ENCODE results near the gene MAG.
"Not testable (repeated sequence)": the region's sequence is repeated elsewhere in the genome, so short reads cannot be mapped to it uniquely, and the experiment has no call there.

Gene MAG

GRCh38 chr19:35281303-35281702, 10.7 kb upstream of the MAG start:
- no peak for DNase-seq (ENCODE audit: low read depth)

GRCh38 chr19:35284153-35285094, 7.5 kb upstream of the MAG start:
- no peak for DNase-seq (ENCODE audit: low read depth)

- no peak for DNase-seq (ENCODE audit: low read depth)
Observed at GRCh38 chr19:35285095-35285449, 6.9 kb upstream of the MAG start.

- DNase-seq (ENCODE audit: low read depth) = not testable (repeated sequence)
Observed at GRCh38 chr19:35285465-35285864, 6.5 kb upstream of the MAG start.

GRCh38 chr19:35286101-35286500, 5.9 kb upstream of the MAG start:
- not testable (repeated sequence) for DNase-seq (ENCODE audit: low read depth)

- DNase-seq (ENCODE audit: low read depth) = no peak
Observed at GRCh38 chr19:35287713-35288112, 4.2 kb upstream of the MAG start.

- no peak for DNase-seq (ENCODE audit: low read depth)
Observed at GRCh38 chr19:35288331-35288730, 3.6 kb upstream of the MAG start.

- DNase-seq (ENCODE audit: low read depth) = no peak
Observed at GRCh38 chr19:35288906-35289305, 3.1 kb upstream of the MAG start.

GRCh38 chr19:35290381-35291127, 1.4 kb upstream of the MAG start:
- DNase-seq (ENCODE audit: low read depth) = no peak

- DNase-seq (ENCODE audit: low read depth) = no peak
Observed at GRCh38 chr19:35291259-35291658, 702 bp upstream of the MAG start.

- DNase-seq (ENCODE audit: low read depth) = no peak
Observed at GRCh38 chr19:35292421-35293362, 731 bp downstream of the MAG start.

GRCh38 chr19:35293363-35293739, 1.4 kb downstream of the MAG start:
- DNase-seq (ENCODE audit: low read depth) = no peak

GRCh38 chr19:35293808-35294207, 1.8 kb downstream of the MAG start:
- DNase-seq (ENCODE audit: low read depth) = no peak

- DNase-seq (ENCODE audit: low read depth) = no peak
Observed at GRCh38 chr19:35294328-35294727, 2.4 kb downstream of the MAG start.

- no peak for DNase-seq (ENCODE audit: low read depth)
Observed at GRCh38 chr19:35294859-35295791, 3.2 kb downstream of the MAG start.

GRCh38 chr19:35295792-35296462, 4.0 kb downstream of the MAG start:
- no peak for DNase-seq (ENCODE audit: low read depth)

GRCh38 chr19:35296644-35297514, 4.9 kb downstream of the MAG start:
- no peak for DNase-seq (ENCODE audit: low read depth)

GRCh38 chr19:35297515-35297848, 5.5 kb downstream of the MAG start:
- DNase-seq (ENCODE audit: low read depth) = no peak

- no peak for DNase-seq (ENCODE audit: low read depth)
Observed at GRCh38 chr19:35297922-35298321, 6.0 kb downstream of the MAG start.

GRCh38 chr19:35298561-35298972, 6.6 kb downstream of the MAG start:
- no peak for DNase-seq (ENCODE audit: low read depth)

Measured in ELR (cell line).